HepG2 (cell line): ENCODE data around the gene DHRS13. TPM values are rescaled to one million over a fixed set of nuclear protein-coding genes. Genes with fewer than 3 reads are reported as not detected.
A peak's percentile ranks its signal among the peaks of the same experiment; 100 is the strongest.

ENCODE experiments used
- ATAC-seq: fragments of 200-7000 bp; cut with Tn5 transposase; 3 replicates; pipeline ENCODE4 v1.9.1; 2020; ENCODE audit warnings: mild to moderate bottlenecking, moderate library complexity
- BruUV-seq: library from RNA; stranded (reverse); fragments of 400-500 nt; replicated peaks from 2 replicates; lab custom pipeline; 2021; lab: Mats Ljungman, UMichigan
- CTCF ChIA-PET: fragments of 300-600 bp; formaldehyde crosslinking; extraction: SDS; loops from one replicate; lab custom pipeline; 2021; ENCODE audit warnings: low total read pairs, inconsistent platforms, low intra/inter-chr PET ratio; lab: Yijun Ruan, JAX
- POLR2A ChIA-PET: fragments of 350-600 bp; sonication (Branson Sonifier 250); formaldehyde crosslinking; loops from one replicate; lab custom pipeline; 2020; ENCODE audit warnings: antibody characterized with exemption, inconsistent platforms; lab: Yijun Ruan, JAX
- DNase-seq: peaks from one replicate; pipeline ENCODE4 v3.0.0-alpha.2; 2015; ENCODE audit warnings: low spot score
- FAIRE-seq: peaks from 3 replicates; lab custom pipeline; 2011; peaks lifted over from hg19 to GRCh38; lab: Jason Lieb, UNC
- H2AFZ ChIP-seq: one replicate; pipeline ENCODE4 v1.6.1; 2011; ENCODE audit warnings: low read length, inconsistent platforms
- H3K27ac ChIP-seq: fragments of 300-600 bp; 3 replicates; pipeline ENCODE4 v1.8.0; 2011; ENCODE audit warnings: mixed run types, mild to moderate bottlenecking, mixed read lengths, low read length, inconsistent platforms; ENCODE audit not compliant: insufficient read depth; ENCODE audit errors: extremely low read length
- H3K27me3 ChIP-seq, 2 experiments: fragments of 200-600 bp in 1 of 2; 2 replicates in 1 of 2; 3 replicates in 1 of 2; pipeline versions ENCODE4 v1.6.0 to v1.8.0; 2011; ENCODE audit warnings: low read length in 2 of 2, mild to moderate bottlenecking in 2 of 2, moderate library complexity in 2 of 2, inconsistent platforms in 1 of 2; ENCODE audit not compliant: insufficient read depth in 2 of 2, control insufficient read depth in 1 of 2
- H3K36me3 ChIP-seq, 2 experiments: fragments of 200-600 bp in 1 of 2; replicated peaks in 1 of 2; 2 replicates in 1 of 2; 3 replicates in 1 of 2; pipeline versions ENCODE4 v1.5.1 to v1.8.0; 2011; ENCODE audit warnings: low read length in 2 of 2, inconsistent platforms in 1 of 2; ENCODE audit not compliant: insufficient read depth in 2 of 2, control insufficient read depth in 1 of 2
- H3K4me1 ChIP-seq: 2 replicates; pipeline ENCODE4 v1.5.1; 2012; ENCODE audit warnings: low read length, inconsistent platforms; ENCODE audit not compliant: insufficient read depth
- H3K4me2 ChIP-seq: 2 replicates; pipeline ENCODE4 v1.6.0; 2011; ENCODE audit warnings: low read depth, low read length, inconsistent platforms
- H3K4me3 ChIP-seq, 3 experiments: fragments of 200-600 bp in 1 of 3; sonication (generic), shearing (Covaris generic) in 1 of 3; replicated peaks in 1 of 3; 2 replicates each; pipeline ENCODE4 v1.5.1; 2011 to 2016; ENCODE audit warnings: low read length in 3 of 3, inconsistent platforms in 2 of 3, low read depth in 2 of 3, mild to moderate bottlenecking in 2 of 3, control low read depth in 1 of 3, mixed read lengths in 1 of 3; ENCODE audit not compliant: insufficient read depth in 1 of 3
- H3K79me2 ChIP-seq: one replicate; pipeline ENCODE4 v1.6.1; 2011; ENCODE audit warnings: low read length, inconsistent platforms; ENCODE audit not compliant: insufficient read depth
- H3K9ac ChIP-seq: 2 replicates; pipeline ENCODE4 v1.6.0; 2011; ENCODE audit warnings: mild to moderate bottlenecking, low read depth, low read length, inconsistent platforms; ENCODE audit not compliant: insufficient read depth
- H3K9me3 ChIP-seq: 2 replicates; pipeline ENCODE4 v1.5.1; 2012; ENCODE audit warnings: mild to moderate bottlenecking, low read length
- H4K20me1 ChIP-seq: 2 replicates; pipeline ENCODE4 v1.6.0; 2011; ENCODE audit warnings: inconsistent platforms, mild to moderate bottlenecking, low read length, moderate library complexity; ENCODE audit not compliant: insufficient read depth
- MAFG ChIP-seq: sonication (generic); formaldehyde crosslinking; IDR thresholded peaks from 2 replicates; pipeline ENCODE4 v1.5.1; 2020; ENCODE audit warnings: mild to moderate bottlenecking, missing genetic modification reagents
- NBN ChIP-seq: fragments of 450-650 bp; conservative IDR thresholded peaks from 2 replicates; pipeline ENCODE4 v1.6.1; 2017
- ZNF282 ChIP-seq: fragments of 450-650 bp; IDR thresholded peaks from 2 replicates; pipeline ENCODE4 v1.6.1; 2018; ENCODE audit not compliant: partially characterized antibody
- ZNF317 ChIP-seq: sonication (generic); formaldehyde crosslinking; IDR thresholded peaks from 2 replicates; pipeline ENCODE4 v1.5.0; 2020; ENCODE audit warnings: mild to moderate bottlenecking, missing genetic modification reagents
- ZNF616 ChIP-seq: sonication (generic); formaldehyde crosslinking; IDR thresholded peaks from 2 replicates; pipeline ENCODE4 v1.5.0; 2020; ENCODE audit warnings: low read depth, mild to moderate bottlenecking, missing genetic modification reagents
- WGBS: methylation state at CpG from one replicate; pipeline ENCODE4 v1.1.6; 2017; ENCODE audit warnings: low lambda C conversion rate; 5-methylcytosine and 5-hydroxymethylcytosine counted together
- in situ Hi-C: cut with HindIII; loops from 2 replicates; pipeline ENCODE4 v1.10.0; 2017; ENCODE audit warnings: low pct_unique_long_range_greater_than_20kb; ENCODE audit not compliant: extremely low pct_ligation_motif_present
- intact Hi-C: fragments of 100-400 bp; cut with micrococcal nuclease; formaldehyde crosslinking; loops from one replicate; pipeline ENCODE4 v1.10.0; 2022; ENCODE audit not compliant: unreplicated experiment
- polyA plus RNA-seq, 8 experiments: library from polyadenylated mRNA; depleted of rRNA in 3 of 8; stranded (reverse) in 7 of 8; unstranded in 1 of 8; fragments of >200 nt; fragmentation: Illumina TruSeq in 4 of 8; extraction: Trizol in 4 of 8; gene quantifications; 2 replicates each; pipeline versions ENCODE4 v1.2.1 to v1.2.3, GENCODE V29; 2011 to 2016; ENCODE audit warnings: low read depth in 4 of 8, missing spikeins in 1 of 8, mixed read lengths in 1 of 8; ENCODE audit not compliant: insufficient read depth in 1 of 8
- total RNA-seq, 5 experiments: library from RNA; depleted of rRNA; stranded (reverse); fragments of >200 nt; fragmentation: Illumina TruSeq; extraction: Trizol; gene quantifications; 2 replicates each; pipeline ENCODE4 v1.2.3, GENCODE V29; 2016; ENCODE audit warnings: low read depth in 1 of 5
- TF ChIP-seq, protein P1 (sequence below): sonication (generic); formaldehyde crosslinking; IDR thresholded peaks from 2 replicates; pipeline ENCODE4 v1.8.0; 2022; ENCODE audit warnings: mild to moderate bottlenecking, missing genetic modification reagents; ENCODE audit not compliant: insufficient replicate concordance
- TF ChIP-seq, protein P2 (sequence below): sonication (generic); formaldehyde crosslinking; IDR thresholded peaks from 2 replicates; pipeline ENCODE4 v1.8.1; 2022; ENCODE audit warnings: mild to moderate bottlenecking, missing genetic modification reagents

Gene DHRS13
- total and polyA plus RNA-seq, 2 of the 13 experiments (the other 11 are each of a cell fraction or from before 2014, with no cell fraction given), result 11.8 to 12.6 TPM

DNA sequence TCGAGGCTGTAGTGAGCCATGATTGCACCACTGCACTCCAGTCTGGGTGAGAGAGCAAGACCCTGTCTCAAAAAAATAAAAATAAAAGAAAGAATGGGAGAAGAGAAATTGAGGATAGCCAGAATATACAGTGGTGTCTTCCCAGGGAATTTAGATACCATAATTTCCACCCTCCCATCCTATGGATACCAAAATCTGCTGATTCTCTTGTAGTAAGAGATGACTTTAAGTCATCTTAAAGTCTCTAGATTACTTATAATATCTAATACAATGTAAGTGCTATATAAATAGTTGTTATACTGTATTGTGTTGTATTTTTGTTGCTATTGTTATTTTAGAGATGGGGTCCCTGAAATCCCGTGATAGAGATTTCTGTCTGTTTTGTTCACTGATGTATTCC lies 49.6 kb downstream of the DHRS13 start:
- FAIRE-seq (no peak), ATAC-seq (no peak), DNase-seq (no peak)
- H2AFZ ChIP-seq, result no peak overlapping the region
- H3K27ac ChIP-seq, result no peak overlapping the region
- intact Hi-C loops (no loop called here), in situ Hi-C loops (no loop called here)
- H3K9me3 ChIP-seq, result no peaks in the 10 kb centered on the region
- no peak overlapping the region for H3K9ac ChIP-seq
- H3K79me2 ChIP-seq, result peaks cover 18% of the 10 kb centered on the region
- no peak overlapping the region for H3K4me3 ChIP-seq
- peaks cover 33% of the 10 kb centered on the region for H3K4me1 ChIP-seq
- H3K27me3 ChIP-seq, result peaks cover 1 to 2% of the 10 kb centered on the region in 2 experiments; a peak in 2 of 5 replicates
- no TSS peak for BruUV-seq
- ChIA-PET POLR2A (interaction anchor here (1.2 to 1.5 kb wide), 3 partner anchors 11 to 124 kb away, joined by 3 to 4 read pairs (median 4); partner anchors contain the start of gene FAM222B), CTCF (no interaction called here)
- H3K4me2 ChIP-seq, result no peak overlapping the region
- no peaks in the 10 kb centered on the region for H4K20me1 ChIP-seq
- peaks cover 5 to 12% of the 10 kb centered on the region in 2 experiments; a peak in 3 of 5 replicates for H3K36me3 ChIP-seq
- TF ChIP-seq, protein P1, sequence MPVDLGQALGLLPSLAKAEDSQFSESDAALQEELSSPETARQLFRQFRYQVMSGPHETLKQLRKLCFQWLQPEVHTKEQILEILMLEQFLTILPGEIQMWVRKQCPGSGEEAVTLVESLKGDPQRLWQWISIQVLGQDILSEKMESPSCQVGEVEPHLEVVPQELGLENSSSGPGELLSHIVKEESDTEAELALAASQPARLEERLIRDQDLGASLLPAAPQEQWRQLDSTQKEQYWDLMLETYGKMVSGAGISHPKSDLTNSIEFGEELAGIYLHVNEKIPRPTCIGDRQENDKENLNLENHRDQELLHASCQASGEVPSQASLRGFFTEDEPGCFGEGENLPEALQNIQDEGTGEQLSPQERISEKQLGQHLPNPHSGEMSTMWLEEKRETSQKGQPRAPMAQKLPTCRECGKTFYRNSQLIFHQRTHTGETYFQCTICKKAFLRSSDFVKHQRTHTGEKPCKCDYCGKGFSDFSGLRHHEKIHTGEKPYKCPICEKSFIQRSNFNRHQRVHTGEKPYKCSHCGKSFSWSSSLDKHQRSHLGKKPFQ (CRISPR knock-in tag), result no peak
- TF ChIP-seq ZNF317 (0 out of 2 replicates have a peak, but pooled peaks have one; percentile 19), MAFG (CRISPR knock-in tag) (no peak), NBN (no peak), ZNF616 (CRISPR knock-in tag) (no peak), ZNF282 (no peak)
- TF ChIP-seq, protein P2, sequence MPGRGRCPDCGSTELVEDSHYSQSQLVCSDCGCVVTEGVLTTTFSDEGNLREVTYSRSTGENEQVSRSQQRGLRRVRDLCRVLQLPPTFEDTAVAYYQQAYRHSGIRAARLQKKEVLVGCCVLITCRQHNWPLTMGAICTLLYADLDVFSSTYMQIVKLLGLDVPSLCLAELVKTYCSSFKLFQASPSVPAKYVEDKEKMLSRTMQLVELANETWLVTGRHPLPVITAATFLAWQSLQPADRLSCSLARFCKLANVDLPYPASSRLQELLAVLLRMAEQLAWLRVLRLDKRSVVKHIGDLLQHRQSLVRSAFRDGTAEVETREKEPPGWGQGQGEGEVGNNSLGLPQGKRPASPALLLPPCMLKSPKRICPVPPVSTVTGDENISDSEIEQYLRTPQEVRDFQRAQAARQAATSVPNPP (CRISPR knock-in tag), result no peak
- WGBS, result 62% methylated on average over 2 of the region's 2 CpGs
